ENCODE data around the gene TMPRSS3. TPM values are rescaled to one million over a fixed set of nuclear protein-coding genes. Genes with fewer than 3 reads are reported as not detected.

Gene TMPRSS3
- total and polyA plus RNA-seq, 9 donors: 0.13 to 0.32 (median 0.17) TPM; not detected in 5

DNA sequence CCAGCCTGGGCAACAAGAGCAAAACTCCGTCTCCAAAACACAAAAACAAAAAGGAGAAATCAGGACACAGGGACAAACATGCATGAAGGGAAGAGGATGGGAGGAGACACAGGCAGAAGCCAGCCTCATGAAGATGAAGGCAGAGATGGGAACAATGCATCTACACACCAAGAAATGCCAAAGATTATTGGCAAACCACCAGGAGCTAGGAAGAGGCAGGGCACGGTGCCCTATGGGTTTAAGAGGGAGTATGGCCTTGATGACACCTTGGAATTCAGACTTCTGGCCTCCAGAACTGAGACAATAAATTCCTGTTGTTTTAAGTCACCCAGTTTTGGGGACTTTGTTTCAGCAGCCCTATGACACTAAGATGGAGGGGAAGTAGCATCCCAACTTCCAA is 5.2 kb downstream of the TMPRSS3 start:
- no peak overlapping the region for H3K27ac ChIP-seq (ENCODE audit: low read length)
- peaks cover 8% of the 10 kb centered on the region for H3K4me1 ChIP-seq (ENCODE audit: control insufficient read depth, insufficient read depth, low read length)
- H3K36me3 ChIP-seq (ENCODE audit: control insufficient read depth, insufficient read depth, low read length): no peaks in the 10 kb centered on the region
- H3K27me3 ChIP-seq (ENCODE audit: control insufficient read depth, insufficient read depth, low read length): peaks cover 6% of the 10 kb centered on the region
- DNase-seq: no peak
- 75% methylated on average over 1 of the region's 2 CpGs for WGBS (ENCODE audit: insufficient coverage)
- H3K9me3 ChIP-seq (replicated peaks; ENCODE audit: control insufficient read depth, low read depth, low read length): no peaks in the 10 kb centered on the region
- H3K4me3 ChIP-seq (ENCODE audit: low read length): no peak overlapping the region

- 40% methylated on average over 1 of the region's 5 CpGs for WGBS (ENCODE audit: insufficient coverage)
- no peak for DNase-seq
- Histone ChIP-seq H3K27ac (ENCODE audit: low read length) (no peak overlapping the region), H3K4me3 (ENCODE audit: low read length) (no peak overlapping the region), H3K36me3 (ENCODE audit: control insufficient read depth, insufficient read depth, low read length) (no peaks in the 10 kb centered on the region), H3K9me3 (replicated peaks; ENCODE audit: control insufficient read depth, low read depth, low read length) (no peaks in the 10 kb centered on the region), H3K27me3 (ENCODE audit: control insufficient read depth, insufficient read depth, low read length) (peaks cover 6% of the 10 kb centered on the region), H3K4me1 (ENCODE audit: control insufficient read depth, insufficient read depth, low read length) (peaks cover 8% of the 10 kb centered on the region)
These were observed 5.7 kb downstream of the TMPRSS3 start for GRCh38 chr21:42390193-42390592.

GRCh38 chr21:42389449-42389835 is 6.4 kb downstream of the TMPRSS3 start:
- Histone ChIP-seq H3K36me3 (ENCODE audit: control insufficient read depth, insufficient read depth, low read length) (no peaks in the 10 kb centered on the region), H3K27me3 (ENCODE audit: control insufficient read depth, insufficient read depth, low read length) (peaks cover 6% of the 10 kb centered on the region), H3K4me1 (ENCODE audit: control insufficient read depth, insufficient read depth, low read length) (peaks cover 6% of the 10 kb centered on the region), H3K27ac (ENCODE audit: low read length) (no peak overlapping the region), H3K4me3 (ENCODE audit: low read length) (no peak overlapping the region), H3K9me3 (replicated peaks; ENCODE audit: control insufficient read depth, low read depth, low read length) (no peaks in the 10 kb centered on the region)
- no peak for DNase-seq
- 42% methylated on average over 5 of the region's 6 CpGs for WGBS (ENCODE audit: insufficient coverage)

GRCh38 chr21:42388740-42389448 is 7.0 kb downstream of the TMPRSS3 start:
- WGBS (ENCODE audit: insufficient coverage): 70% methylated on average over 13 of the region's 20 CpGs
- Histone ChIP-seq H3K36me3 (ENCODE audit: control insufficient read depth, insufficient read depth, low read length) (no peaks in the 10 kb centered on the region), H3K27ac (ENCODE audit: low read length) (no peak overlapping the region), H3K4me1 (ENCODE audit: control insufficient read depth, insufficient read depth, low read length) (peaks cover 6% of the 10 kb centered on the region), H3K27me3 (ENCODE audit: control insufficient read depth, insufficient read depth, low read length) (peaks cover 6% of the 10 kb centered on the region), H3K4me3 (ENCODE audit: low read length) (no peak overlapping the region), H3K9me3 (replicated peaks; ENCODE audit: control insufficient read depth, low read depth, low read length) (no peaks in the 10 kb centered on the region)
- no peak for DNase-seq

- Histone ChIP-seq H3K4me1 (ENCODE audit: control insufficient read depth, insufficient read depth, low read length) (peaks cover 6% of the 10 kb centered on the region), H3K27me3 (ENCODE audit: control insufficient read depth, insufficient read depth, low read length) (peaks cover 6% of the 10 kb centered on the region), H3K9me3 (replicated peaks; ENCODE audit: control insufficient read depth, low read depth, low read length) (no peaks in the 10 kb centered on the region), H3K36me3 (ENCODE audit: control insufficient read depth, insufficient read depth, low read length) (no peaks in the 10 kb centered on the region), H3K4me3 (ENCODE audit: low read length) (no peak overlapping the region), H3K27ac (ENCODE audit: low read length) (no peak overlapping the region)
- WGBS (ENCODE audit: insufficient coverage): 83% methylated on average over 2 of the region's 6 CpGs
- DNase-seq: no peak
These were observed 8.0 kb downstream of the TMPRSS3 start for GRCh38 chr21:42387843-42388340.

DNA sequence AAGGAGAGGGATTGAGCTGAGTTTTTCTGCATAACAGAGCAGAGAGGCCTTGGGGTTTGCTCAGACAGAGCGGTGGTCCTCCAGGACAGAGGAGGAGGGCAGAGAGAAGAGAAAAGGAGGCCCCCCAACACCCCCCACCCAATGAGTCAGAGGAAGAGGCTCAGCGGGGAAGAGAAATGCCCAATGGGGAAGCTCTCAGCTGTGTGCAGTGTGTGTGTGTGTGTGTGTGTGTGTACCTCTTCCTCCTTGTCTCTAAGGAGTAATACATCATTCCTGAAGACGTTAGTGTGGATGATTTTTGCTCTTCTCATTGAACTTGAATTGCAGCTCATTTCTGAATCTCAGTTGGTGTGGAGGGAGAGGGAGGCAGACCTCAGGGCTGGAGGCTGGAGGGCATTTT is 8.7 kb downstream of the TMPRSS3 start:
- Histone ChIP-seq H3K9me3 (replicated peaks; ENCODE audit: control insufficient read depth, low read depth, low read length) (peaks cover 2% of the 10 kb centered on the region), H3K27ac (ENCODE audit: low read length) (no peak overlapping the region), H3K4me3 (ENCODE audit: low read length) (no peak overlapping the region), H3K4me1 (ENCODE audit: control insufficient read depth, insufficient read depth, low read length) (peaks cover 6% of the 10 kb centered on the region), H3K36me3 (ENCODE audit: control insufficient read depth, insufficient read depth, low read length) (no peaks in the 10 kb centered on the region), H3K27me3 (ENCODE audit: control insufficient read depth, insufficient read depth, low read length) (peaks cover 6% of the 10 kb centered on the region)
- no CpG with 5 or more reads among the region's 3 CpGs for WGBS (ENCODE audit: insufficient coverage)
- DNase-seq: peak; percentile 19

DNA sequence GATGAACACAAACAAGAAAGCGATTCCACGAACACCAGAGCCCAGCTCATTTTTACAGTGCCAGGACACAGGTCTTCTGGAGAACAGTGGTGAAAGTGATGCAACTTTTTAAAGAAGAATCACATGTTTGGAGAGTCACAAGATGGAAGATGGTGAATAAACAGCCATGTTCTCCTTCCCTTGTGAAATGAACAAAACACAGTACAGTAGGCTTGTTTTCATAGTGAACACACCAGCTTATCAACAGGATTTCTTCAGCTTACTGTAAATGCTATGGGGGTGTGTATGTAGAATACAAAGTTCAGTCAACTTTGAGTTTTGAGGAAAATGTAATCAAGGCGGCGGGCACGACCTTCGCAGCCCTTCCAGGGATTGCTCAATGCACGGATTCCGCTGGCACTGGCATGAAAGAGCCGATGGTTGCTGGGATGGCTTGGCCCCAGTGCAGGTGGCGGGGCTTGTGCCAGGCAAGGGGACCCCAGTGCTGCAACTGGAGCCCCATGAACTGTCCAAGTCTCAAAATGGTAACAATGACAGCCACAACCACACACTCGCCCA is 9.7 kb downstream of the TMPRSS3 start:
- Histone ChIP-seq H3K27me3 (ENCODE audit: control insufficient read depth, insufficient read depth, low read length) (peaks cover 9% of the 10 kb centered on the region), H3K36me3 (ENCODE audit: control insufficient read depth, insufficient read depth, low read length) (no peaks in the 10 kb centered on the region), H3K27ac (ENCODE audit: low read length) (no peak overlapping the region), H3K9me3 (replicated peaks; ENCODE audit: control insufficient read depth, low read depth, low read length) (peaks cover 10% of the 10 kb centered on the region), H3K4me1 (ENCODE audit: control insufficient read depth, insufficient read depth, low read length) (peaks cover 6% of the 10 kb centered on the region), H3K4me3 (ENCODE audit: low read length) (no peak overlapping the region)
- WGBS (ENCODE audit: insufficient coverage): 89% methylated on average over 10 of the region's 11 CpGs
- DNase-seq: no peak

DNA sequence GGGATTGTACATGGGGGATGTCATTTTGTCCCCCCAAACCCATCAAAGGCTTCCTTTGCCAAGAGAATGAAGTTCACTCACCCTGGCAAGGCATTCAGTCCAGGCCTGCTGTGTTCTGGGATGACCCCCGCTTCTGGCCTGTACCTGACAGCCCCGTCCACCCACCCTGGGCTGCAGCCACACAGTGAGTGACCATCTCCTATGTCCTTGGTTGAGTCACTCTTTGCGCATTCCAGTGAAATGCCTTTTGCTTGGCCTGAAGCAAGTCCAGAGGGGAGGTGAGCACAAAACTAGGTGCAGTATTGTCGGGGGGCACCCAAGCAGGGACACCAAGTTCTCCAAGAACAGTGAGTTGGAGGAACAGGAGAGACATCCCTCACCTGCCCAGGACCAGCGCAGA is 10.2 kb downstream of the TMPRSS3 start:
- no peaks in the 10 kb centered on the region for H3K36me3 ChIP-seq (ENCODE audit: control insufficient read depth, insufficient read depth, low read length)
- no peak overlapping the region for H3K4me3 ChIP-seq (ENCODE audit: low read length)
- peaks cover 10% of the 10 kb centered on the region for H3K9me3 ChIP-seq (replicated peaks; ENCODE audit: control insufficient read depth, low read depth, low read length)
- H3K27ac ChIP-seq (ENCODE audit: low read length): no peak overlapping the region
- 95% methylated on average over 4 of the region's 5 CpGs for WGBS (ENCODE audit: insufficient coverage)
- DNase-seq: no peak
- peaks cover 6% of the 10 kb centered on the region for H3K4me1 ChIP-seq (ENCODE audit: control insufficient read depth, insufficient read depth, low read length)
- peaks cover 9% of the 10 kb centered on the region for H3K27me3 ChIP-seq (ENCODE audit: control insufficient read depth, insufficient read depth, low read length)

DNA sequence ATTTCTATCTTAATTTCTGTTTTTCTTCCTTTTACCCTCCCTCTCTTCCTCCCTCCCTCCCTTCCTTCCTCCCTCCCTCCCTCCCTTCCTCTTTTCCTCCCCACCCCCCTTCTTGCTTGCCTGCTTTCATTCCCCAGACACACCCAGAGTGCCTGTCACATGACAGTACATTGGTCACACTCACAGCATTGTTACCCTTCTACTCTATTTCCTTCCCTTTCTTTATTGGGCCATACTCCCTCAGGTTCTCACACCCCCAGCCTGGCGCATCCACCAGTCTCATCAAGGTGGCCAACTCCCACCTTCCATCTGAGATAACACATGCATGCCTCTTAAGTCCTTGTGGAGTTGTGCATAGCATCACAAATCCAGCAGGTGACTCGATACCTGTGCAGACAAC is 10.9 kb downstream of the TMPRSS3 start:
- 83% methylated on average over 1 of the region's 2 CpGs for WGBS (ENCODE audit: insufficient coverage)
- H3K4me1 ChIP-seq (ENCODE audit: control insufficient read depth, insufficient read depth, low read length): peaks cover 6% of the 10 kb centered on the region
- no peak overlapping the region for H3K4me3 ChIP-seq (ENCODE audit: low read length)
- H3K27ac ChIP-seq (ENCODE audit: low read length): no peak overlapping the region
- DNase-seq: no peak
- H3K27me3 ChIP-seq (ENCODE audit: control insufficient read depth, insufficient read depth, low read length): peaks cover 9% of the 10 kb centered on the region
- H3K36me3 ChIP-seq (ENCODE audit: control insufficient read depth, insufficient read depth, low read length): no peaks in the 10 kb centered on the region
- H3K9me3 ChIP-seq (replicated peaks; ENCODE audit: control insufficient read depth, low read depth, low read length): peaks cover 10% of the 10 kb centered on the region

- Histone ChIP-seq H3K4me3 (ENCODE audit: low read length) (no peak overlapping the region), H3K27ac (ENCODE audit: low read length) (no peak overlapping the region), H3K9me3 (replicated peaks; ENCODE audit: control insufficient read depth, low read depth, low read length) (peaks cover 10% of the 10 kb centered on the region), H3K4me1 (ENCODE audit: control insufficient read depth, insufficient read depth, low read length) (peaks cover 4% of the 10 kb centered on the region), H3K27me3 (ENCODE audit: control insufficient read depth, insufficient read depth, low read length) (peaks cover 6% of the 10 kb centered on the region), H3K36me3 (ENCODE audit: control insufficient read depth, insufficient read depth, low read length) (no peaks in the 10 kb centered on the region)
- no peak for DNase-seq
- WGBS (ENCODE audit: insufficient coverage): 65% methylated on average over 4 of the region's 8 CpGs
These were observed 11.5 kb downstream of the TMPRSS3 start for GRCh38 chr21:42384156-42384945.

Data from muscle of leg (tissue), 11 donors.